ENCODE measurements around the gene KDM4B. TPM values are rescaled to one million over a fixed set of nuclear protein-coding genes. Genes with fewer than 3 reads are reported as not detected.

The KDM4B gene
- total and polyA plus RNA-seq, 9 of the 15 experiments (the other 6 are each of a cell fraction or from before 2014, with no cell fraction given): 0.21 to 29.9 (median 7.3) TPM

DNA sequence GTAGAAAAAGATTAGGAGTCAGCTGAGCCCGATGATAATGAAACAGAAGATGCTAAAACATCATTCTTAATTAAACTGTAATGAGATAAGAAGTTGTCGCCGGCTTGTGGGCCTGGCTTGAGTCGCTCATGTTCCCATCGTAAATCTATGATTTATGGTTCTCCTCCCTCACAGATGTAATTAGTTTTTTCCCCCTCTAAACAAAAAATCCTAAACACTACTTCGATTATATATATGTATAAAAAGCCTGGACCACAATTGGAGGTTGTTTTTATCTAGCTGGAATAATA, 220.3 kb downstream of the KDM4B start:
- no peaks in the 10 kb centered on the region; a peak in 1 of 5 replicates for H3K4me1 ChIP-seq (replicated peaks in 1 of 2; ENCODE audit: control insufficient read depth in 2 of 2, insufficient read depth in 2 of 2, low read length in 2 of 2)
- H2AFZ ChIP-seq (ENCODE audit: low read depth, low read length): no peak overlapping the region
- H3K27ac ChIP-seq (ENCODE audit: extremely low read depth, low read depth, low read length): no peak overlapping the region
- intact Hi-C loops (cut with micrococcal nuclease): no loop called here
- 0 out of 2 replicates have a peak, but pooled peaks cover 3% of the 10 kb centered on the region for H4K20me1 ChIP-seq (replicated peaks; ENCODE audit: control insufficient read depth, insufficient read depth, low read length)
- no peaks in the 10 kb centered on the region for H3K36me3 ChIP-seq (ENCODE audit: control insufficient read depth, insufficient read depth, low read length)
- no peak overlapping the region for H3K4me2 ChIP-seq (ENCODE audit: insufficient read depth, low read length)
- H3K9me1 ChIP-seq (ENCODE audit: control insufficient read depth, insufficient read depth, low read length): no peaks in the 10 kb centered on the region
- WGBS (ENCODE audit: insufficient coverage, low coverage, missing lambda C conversion rate): under 1% methylated on average over 6 of the region's 6 CpGs
- no peaks in the 10 kb centered on the region for H3K79me2 ChIP-seq (ENCODE audit: control insufficient read depth, insufficient read depth, low read length)
- in situ Hi-C loops (cut with MboI): no loop called here
- DNase-seq (ENCODE audit: extremely low read depth in 1 of 4, low spot score in 3 of 4) (no peak), FAIRE-seq (peak; percentile 40), ATAC-seq (no peak)
- no TSS peak for BruUV-seq (replicated peaks)
- no peak for TF ChIP-seq BRCA1 (IDR thresholded peaks at IDR 0.05)
- no peak for TF ChIP-seq BRCA1 (CRISPR knock-in tag; IDR thresholded peaks at IDR 0.05)
- TF ChIP-seq FOXA3 (CRISPR knock-in tag; conservative IDR thresholded peaks at IDR 0.05 in 1 of 2, IDR thresholded peaks at IDR 0.05 in 1 of 2): no peak
- TF ChIP-seq MEIS2 (IDR thresholded peaks at IDR 0.05; ENCODE audit: partially characterized antibody): peak; percentile 83
- TF ChIP-seq, protein P1, sequence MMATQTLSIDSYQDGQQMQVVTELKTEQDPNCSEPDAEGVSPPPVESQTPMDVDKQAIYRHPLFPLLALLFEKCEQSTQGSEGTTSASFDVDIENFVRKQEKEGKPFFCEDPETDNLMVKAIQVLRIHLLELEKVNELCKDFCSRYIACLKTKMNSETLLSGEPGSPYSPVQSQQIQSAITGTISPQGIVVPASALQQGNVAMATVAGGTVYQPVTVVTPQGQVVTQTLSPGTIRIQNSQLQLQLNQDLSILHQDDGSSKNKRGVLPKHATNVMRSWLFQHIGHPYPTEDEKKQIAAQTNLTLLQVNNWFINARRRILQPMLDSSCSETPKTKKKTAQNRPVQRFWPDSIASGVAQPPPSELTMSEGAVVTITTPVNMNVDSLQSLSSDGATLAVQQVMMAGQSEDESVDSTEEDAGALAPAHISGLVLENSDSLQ (IDR thresholded peaks at IDR 0.05): peak; percentile 77
- TF ChIP-seq, protein P2, sequence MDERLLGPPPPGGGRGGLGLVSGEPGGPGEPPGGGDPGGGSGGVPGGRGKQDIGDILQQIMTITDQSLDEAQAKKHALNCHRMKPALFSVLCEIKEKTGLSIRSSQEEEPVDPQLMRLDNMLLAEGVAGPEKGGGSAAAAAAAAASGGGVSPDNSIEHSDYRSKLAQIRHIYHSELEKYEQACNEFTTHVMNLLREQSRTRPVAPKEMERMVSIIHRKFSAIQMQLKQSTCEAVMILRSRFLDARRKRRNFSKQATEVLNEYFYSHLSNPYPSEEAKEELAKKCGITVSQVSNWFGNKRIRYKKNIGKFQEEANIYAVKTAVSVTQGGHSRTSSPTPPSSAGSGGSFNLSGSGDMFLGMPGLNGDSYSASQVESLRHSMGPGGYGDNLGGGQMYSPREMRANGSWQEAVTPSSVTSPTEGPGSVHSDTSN (CRISPR knock-in tag; IDR thresholded peaks at IDR 0.05; ENCODE audit: low read depth): no peak
- TF ChIP-seq, protein P2 (tag; conservative IDR thresholded peaks at IDR 0.05; ENCODE audit: low read depth): peak; percentile 84
- POLR2A ChIA-PET: no interaction called here
- no peaks in the 10 kb centered on the region for H3K9me3 ChIP-seq (replicated peaks; ENCODE audit: control insufficient read depth, insufficient read depth, low read depth, low read length)
- no peak overlapping the region for H3K9ac ChIP-seq (ENCODE audit: insufficient read depth in 1 of 2, low read depth in 2 of 2, low read length in 2 of 2)
- no peak overlapping the region for H3K4me3 ChIP-seq
- peaks cover 5 to 25% of the 10 kb centered on the region in 2 experiments; a peak in 4 of 5 replicates for H3K27me3 ChIP-seq (ENCODE audit: control insufficient read depth in 2 of 2, insufficient read depth in 2 of 2, low read length in 2 of 2)
- CTCF ChIA-PET (ENCODE audit: low intra/inter-chr PET ratio): no interaction called here
